22Rv1 (cell line): ENCODE data around the gene DPP6.

Experiments used
- ZFX ChIP-seq: fragments of 450-650 bp; IDR thresholded peaks from 2 replicates; pipeline ENCODE4 v1.6.1; 2017; ENCODE audit warnings: antibody characterized with exemption, borderline replicate concordance
- TF ChIP-seq, protein P1 (sequence below): fragments of 450-650 bp; IDR thresholded peaks from 2 replicates; pipeline ENCODE4 v1.5.1; 2017; ENCODE audit warnings: mild to moderate bottlenecking

DNA sequence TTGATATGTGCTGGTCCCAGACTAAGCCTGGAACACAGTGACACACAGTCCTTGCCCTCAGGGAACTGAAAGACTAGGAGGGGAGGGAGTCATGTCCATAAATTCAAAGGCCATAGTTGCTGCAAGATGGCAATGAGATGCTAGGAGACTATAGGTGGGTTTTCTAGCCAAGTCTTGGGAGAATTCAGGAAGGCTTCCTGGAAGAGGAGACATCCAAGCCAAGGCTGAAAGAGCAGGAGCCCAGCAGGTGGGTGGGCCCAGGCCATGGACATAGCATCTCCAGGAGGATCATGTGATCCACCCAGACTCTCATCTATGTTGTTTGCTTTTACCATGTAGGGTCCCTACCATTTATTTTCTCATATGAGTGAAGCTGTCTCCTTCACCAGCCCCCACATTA is 335.1 kb downstream of the DPP6 start:
- TF ChIP-seq, protein P1, sequence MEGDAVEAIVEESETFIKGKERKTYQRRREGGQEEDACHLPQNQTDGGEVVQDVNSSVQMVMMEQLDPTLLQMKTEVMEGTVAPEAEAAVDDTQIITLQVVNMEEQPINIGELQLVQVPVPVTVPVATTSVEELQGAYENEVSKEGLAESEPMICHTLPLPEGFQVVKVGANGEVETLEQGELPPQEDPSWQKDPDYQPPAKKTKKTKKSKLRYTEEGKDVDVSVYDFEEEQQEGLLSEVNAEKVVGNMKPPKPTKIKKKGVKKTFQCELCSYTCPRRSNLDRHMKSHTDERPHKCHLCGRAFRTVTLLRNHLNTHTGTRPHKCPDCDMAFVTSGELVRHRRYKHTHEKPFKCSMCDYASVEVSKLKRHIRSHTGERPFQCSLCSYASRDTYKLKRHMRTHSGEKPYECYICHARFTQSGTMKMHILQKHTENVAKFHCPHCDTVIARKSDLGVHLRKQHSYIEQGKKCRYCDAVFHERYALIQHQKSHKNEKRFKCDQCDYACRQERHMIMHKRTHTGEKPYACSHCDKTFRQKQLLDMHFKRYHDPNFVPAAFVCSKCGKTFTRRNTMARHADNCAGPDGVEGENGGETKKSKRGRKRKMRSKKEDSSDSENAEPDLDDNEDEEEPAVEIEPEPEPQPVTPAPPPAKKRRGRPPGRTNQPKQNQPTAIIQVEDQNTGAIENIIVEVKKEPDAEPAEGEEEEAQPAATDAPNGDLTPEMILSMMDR, result no peak
- TF ChIP-seq ZFX, result no peak
